ENCODE measurements around the gene RGS13. TPM values are rescaled to one million over a fixed set of nuclear protein-coding genes. Genes with fewer than 3 reads are reported as not detected.

RGS13 gene
- total and polyA plus RNA-seq, 2 donors (not counting 1 experiment from before 2014, with no cell fraction given) = 0.22 to 0.59 TPM

GRCh38 chr1:192609110-192610079, 26.6 kb upstream of the RGS13 start:
- H3K27ac ChIP-seq (ENCODE audit: low read length in 2 of 2) = peak overlapping the region; percentile 22 to 66
- no peaks in the 10 kb centered on the region for H3K79me2 ChIP-seq (ENCODE audit: control insufficient read depth, insufficient read depth, low read length)
- peak overlapping the region in 1 of 5 experiments; percentile 0 for H3K4me3 ChIP-seq (ENCODE audit: control extremely low read depth in 1 of 5, extremely low read depth in 1 of 5, insufficient read depth in 1 of 5, low read depth in 2 of 5, low read length in 4 of 5)
- Mint-ChIP-seq H3K4me1 (peaks cover 31% of the 10 kb centered on the region), H3K4me3 (peak overlapping the region; percentile 47), H3K27me3 (peaks cover 11% of the 10 kb centered on the region), H3K9me3 (ENCODE audit: insufficient read depth) (no peaks in the 10 kb centered on the region), H3K27ac (peak overlapping the region; percentile 87)
- ATAC-seq (ENCODE audit: low read depth) (peak; percentile 93), DNase-seq (peak; percentile 92)
- 0% methylated on average over 4 of the region's 12 CpGs for WGBS (ENCODE audit: insufficient coverage)
- H3K27me3 ChIP-seq (replicated peaks in 1 of 4; ENCODE audit: control extremely low read depth in 1 of 4, control insufficient read depth in 3 of 4, insufficient read depth in 4 of 4, low read length in 3 of 4) = peaks cover 2 to 17% (median 5%) of the 10 kb centered on the region in 4 experiments
- intact Hi-C loops (cut with micrococcal nuclease) = loop anchor here (1.0 to 10.0 kb wide), 10 partner anchors 17 to 449 kb away; partner anchors contain the start of genes RGS1, RO60 and UCHL5
- ChIA-PET POLR2A (interaction anchor here (1.1 kb wide), 2 partner anchors 70 to 93 kb away, joined by 3 to 4 read pairs; no protein-coding TSS in a partner anchor), CTCF (interaction anchor here (0.7 to 5.8 kb wide), 33 partner anchors 10 to 410 kb away, joined by 3 to 148 read pairs (median 6); partner anchors contain the start of gene RGS2)
- peak overlapping the region; percentile 43 for H2AFZ ChIP-seq (ENCODE audit: insufficient read depth, low read depth, low read length, poor library complexity, severe bottlenecking)
- TF ChIP-seq CTCF (IDR thresholded peaks at IDR 0.05) (no peak), EZH2 (IDR thresholded peaks at IDR 0.05; ENCODE audit: borderline replicate concordance, insufficient read depth, low read depth, low read length, poor library complexity, severe bottlenecking) (no peak)
- H3K9ac ChIP-seq (ENCODE audit: low read length) = no peak overlapping the region
- H3K36me3 ChIP-seq (replicated peaks in 1 of 2; ENCODE audit: control extremely low read depth in 1 of 2, control insufficient read depth in 1 of 2, extremely low read depth in 1 of 2, insufficient read depth in 2 of 2, low read length in 1 of 2) = no peaks in the 10 kb centered on the region
- H3K4me2 ChIP-seq (replicated peaks; ENCODE audit: low read depth, low read length, poor library complexity, severe bottlenecking) = peak overlapping the region; percentile 45
- H3K4me1 ChIP-seq (ENCODE audit: control insufficient read depth in 2 of 2, insufficient read depth in 2 of 2, low read length in 2 of 2) = peaks cover 24 to 31% of the 10 kb centered on the region in 2 donors
- H3K9me3 ChIP-seq (ENCODE audit: control extremely low read depth in 1 of 3, control insufficient read depth in 2 of 3, insufficient read depth in 1 of 3, low read length in 2 of 3) = no peaks in the 10 kb centered on the region
- no peaks in the 10 kb centered on the region for H4K20me1 ChIP-seq (ENCODE audit: control insufficient read depth, insufficient read depth, low read length, poor library complexity, severe bottlenecking)

Measured in B cell (primary cell).